ENCODE measurements around the gene TP53RK.

Gene TP53RK

DNA sequence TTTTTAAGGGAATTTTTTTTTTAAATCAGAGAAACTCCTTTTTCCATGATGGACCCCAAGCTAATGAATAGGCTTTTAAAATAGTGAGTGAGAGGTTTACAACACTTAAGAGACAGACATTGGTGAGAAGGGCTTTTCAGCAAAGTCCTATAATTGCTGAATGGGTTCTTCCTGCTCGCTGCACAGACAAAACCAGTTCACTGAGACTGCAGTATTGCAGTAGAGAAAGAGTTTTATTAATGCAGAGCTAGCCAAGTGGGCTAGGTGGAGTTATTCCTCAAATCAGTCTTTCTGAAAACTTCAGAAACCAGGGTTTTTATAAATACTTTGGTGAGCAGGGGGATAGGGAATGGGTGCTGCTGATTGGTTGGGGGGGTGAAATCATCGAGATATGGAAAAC, 17.0 kb upstream of the TP53RK start:
- no peaks in the 10 kb centered on the region for H3K9me3 ChIP-seq (ENCODE audit: control insufficient read depth, insufficient read depth, low read depth, low read length)
- ChIA-PET CTCF (interaction anchor here (1.1 kb wide), 1 partner anchor 193 kb away, joined by 4 read pairs; the partner anchor contains the start of gene ZNF334), POLR2A (no interaction called here)
- no peak overlapping the region for H3K4me3 ChIP-seq (ENCODE audit: low read depth, low read length)
- H3K27ac ChIP-seq (ENCODE audit: extremely low read depth, low read depth, low read length) = no peak overlapping the region
- TF ChIP-seq ZXDB (tag by site-specific recombination; IDR thresholded peaks at IDR 0.05) (no peak), ZBTB8A (tag by site-specific recombination; IDR thresholded peaks at IDR 0.05) (no peak), ZSCAN18 (tag by site-specific recombination; IDR thresholded peaks at IDR 0.05) (no peak)
- no peaks in the 10 kb centered on the region for H3K36me3 ChIP-seq (ENCODE audit: control insufficient read depth in 2 of 2, insufficient read depth in 1 of 2, low read length in 2 of 2)
- H3K4me1 ChIP-seq (ENCODE audit: control insufficient read depth, insufficient read depth, low read length) = no peaks in the 10 kb centered on the region

DNA sequence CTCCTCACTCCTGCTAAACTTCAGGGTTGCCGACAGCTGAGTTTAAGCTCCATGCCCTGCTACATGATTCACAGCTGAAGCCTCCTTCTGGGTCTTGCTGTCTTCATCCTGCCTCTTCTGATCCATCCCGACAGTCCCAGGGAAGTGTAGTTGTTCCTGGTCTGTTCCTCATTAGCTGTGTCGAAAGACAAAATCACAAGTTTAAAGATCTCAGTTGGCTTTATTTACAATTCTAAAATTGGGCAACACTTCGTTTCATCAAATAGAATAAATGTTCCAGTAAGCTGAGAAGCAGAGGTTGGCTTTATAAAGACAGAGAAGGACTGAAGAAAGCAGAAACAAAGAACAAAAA, 16.1 kb upstream of the TP53RK start:
- Histone ChIP-seq H3K4me1 (ENCODE audit: control insufficient read depth, insufficient read depth, low read length) (no peaks in the 10 kb centered on the region), H3K4me3 (ENCODE audit: low read depth, low read length) (no peak overlapping the region), H3K9me3 (ENCODE audit: control insufficient read depth, insufficient read depth, low read depth, low read length) (no peaks in the 10 kb centered on the region), H3K27ac (ENCODE audit: extremely low read depth, low read depth, low read length) (no peak overlapping the region), H3K36me3 (ENCODE audit: control insufficient read depth in 2 of 2, insufficient read depth in 1 of 2, low read length in 2 of 2) (no peaks in the 10 kb centered on the region)
- no peak for TF ChIP-seq REST (tag by site-specific recombination; IDR thresholded peaks at IDR 0.05)
- POLR2A ChIA-PET = no interaction called here
- CTCF ChIA-PET = no interaction called here

DNA sequence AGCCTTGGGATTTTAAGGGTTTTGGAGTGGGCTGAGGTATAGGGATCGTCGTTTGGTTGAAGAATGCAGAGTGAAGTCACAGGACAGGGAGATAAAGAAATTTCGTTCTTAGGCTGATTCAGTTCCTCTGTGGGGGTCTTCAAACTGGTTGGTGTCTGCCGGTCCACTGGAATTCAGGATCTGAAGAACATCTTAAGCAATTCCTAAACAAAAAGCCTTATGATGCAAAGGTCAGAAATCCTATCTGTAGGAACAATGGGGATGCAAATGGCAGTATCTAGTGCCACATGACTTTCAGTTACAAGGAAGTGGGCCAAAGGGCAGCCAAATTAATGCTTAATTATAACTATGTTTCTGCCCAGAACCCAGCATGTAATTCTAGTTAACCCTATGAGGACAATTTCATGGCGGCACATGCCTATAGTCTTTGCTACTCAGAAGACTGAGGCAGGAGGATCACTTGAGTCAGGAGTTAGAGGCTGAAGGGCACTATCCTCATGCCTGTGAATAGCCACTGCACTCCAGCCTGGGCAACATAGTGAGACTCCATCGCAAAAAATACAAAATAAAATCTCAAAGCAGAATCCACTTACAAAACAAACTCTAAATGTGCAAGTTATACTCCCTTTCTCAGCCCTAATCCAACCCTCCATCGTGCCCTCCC, 15.6 kb upstream of the TP53RK start:
- Histone ChIP-seq H3K27ac (ENCODE audit: extremely low read depth, low read depth, low read length) (no peak overlapping the region), H3K36me3 (ENCODE audit: control insufficient read depth in 2 of 2, insufficient read depth in 1 of 2, low read length in 2 of 2) (no peaks in the 10 kb centered on the region), H3K9me3 (ENCODE audit: control insufficient read depth, insufficient read depth, low read depth, low read length) (no peaks in the 10 kb centered on the region), H3K4me3 (ENCODE audit: low read depth, low read length) (no peak overlapping the region), H3K4me1 (ENCODE audit: control insufficient read depth, insufficient read depth, low read length) (no peaks in the 10 kb centered on the region)
- CTCF ChIA-PET = no interaction called here
- POLR2A ChIA-PET = no interaction called here
- TF ChIP-seq KLF7 (tag by site-specific recombination; IDR thresholded peaks at IDR 0.05; ENCODE audit: borderline replicate concordance) (no peak), ZNF600 (tag by site-specific recombination; IDR thresholded peaks at IDR 0.05) (no peak), MZF1 (tag by site-specific recombination; IDR thresholded peaks at IDR 0.05; ENCODE audit: borderline replicate concordance) (no peak), CTCF (tag by site-specific recombination; IDR thresholded peaks at IDR 0.05) (no peak), ZNF19 (tag by site-specific recombination; IDR thresholded peaks at IDR 0.05; ENCODE audit: low read depth) (no peak), RBAK (tag by site-specific recombination; IDR thresholded peaks at IDR 0.05) (no peak), ZSCAN30 (tag by site-specific recombination; IDR thresholded peaks at IDR 0.05) (no peak), KLF16 (tag by site-specific recombination; IDR thresholded peaks at IDR 0.05) (no peak), ZBTB48 (tag by site-specific recombination; IDR thresholded peaks at IDR 0.05) (no peak)
- TF ChIP-seq, protein P1, sequence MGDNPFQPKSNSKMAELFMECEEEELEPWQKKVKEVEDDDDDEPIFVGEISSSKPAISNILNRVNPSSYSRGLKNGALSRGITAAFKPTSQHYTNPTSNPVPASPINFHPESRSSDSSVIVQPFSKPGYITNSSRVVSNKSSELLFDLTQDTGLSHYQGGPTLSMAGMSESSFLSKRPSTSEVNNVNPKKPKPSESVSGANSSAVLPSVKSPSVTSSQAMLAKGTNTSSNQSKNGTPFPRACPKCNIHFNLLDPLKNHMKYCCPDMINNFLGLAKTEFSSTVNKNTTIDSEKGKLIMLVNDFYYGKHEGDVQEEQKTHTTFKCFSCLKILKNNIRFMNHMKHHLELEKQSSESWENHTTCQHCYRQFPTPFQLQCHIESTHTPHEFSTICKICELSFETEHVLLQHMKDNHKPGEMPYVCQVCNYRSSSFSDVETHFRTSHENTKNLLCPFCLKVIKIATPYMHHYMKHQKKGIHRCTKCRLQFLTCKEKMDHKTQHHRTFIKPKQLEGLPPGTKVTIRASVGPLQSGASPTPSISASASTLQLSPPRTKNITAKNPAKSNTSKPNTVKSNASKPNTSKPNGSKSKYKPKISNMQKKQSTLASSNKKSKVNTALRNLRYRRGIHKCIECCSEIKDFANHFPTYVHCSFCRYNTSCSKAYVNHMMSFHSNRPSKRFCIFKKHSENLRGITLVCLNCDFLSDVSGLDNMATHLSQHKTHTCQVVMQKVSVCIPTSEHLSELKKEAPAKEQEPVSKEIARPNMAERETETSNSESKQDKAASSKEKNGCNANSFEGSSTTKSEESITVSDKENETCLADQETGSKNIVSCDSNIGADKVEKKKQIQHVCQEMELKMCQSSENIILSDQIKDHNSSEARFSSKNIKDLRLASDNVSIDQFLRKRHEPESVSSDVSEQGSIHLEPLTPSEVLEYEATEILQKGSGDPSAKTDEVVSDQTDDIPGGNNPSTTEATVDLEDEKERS (tag by site-specific recombination; IDR thresholded peaks at IDR 0.05) = no peak
- TF ChIP-seq, protein P2, sequence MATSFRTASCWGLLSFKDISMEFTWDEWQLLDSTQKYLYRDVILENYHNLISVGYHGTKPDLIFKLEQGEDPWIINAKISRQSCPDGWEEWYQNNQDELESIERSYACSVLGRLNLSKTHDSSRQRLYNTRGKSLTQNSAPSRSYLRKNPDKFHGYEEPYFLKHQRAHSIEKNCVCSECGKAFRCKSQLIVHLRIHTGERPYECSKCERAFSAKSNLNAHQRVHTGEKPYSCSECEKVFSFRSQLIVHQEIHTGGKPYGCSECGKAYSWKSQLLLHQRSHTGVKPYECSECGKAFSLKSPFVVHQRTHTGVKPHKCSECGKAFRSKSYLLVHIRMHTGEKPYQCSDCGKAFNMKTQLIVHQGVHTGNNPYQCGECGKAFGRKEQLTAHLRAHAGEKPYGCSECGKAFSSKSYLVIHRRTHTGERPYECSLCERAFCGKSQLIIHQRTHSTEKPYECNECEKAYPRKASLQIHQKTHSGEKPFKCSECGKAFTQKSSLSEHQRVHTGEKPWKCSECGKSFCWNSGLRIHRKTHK (tag by site-specific recombination; IDR thresholded peaks at IDR 0.05) = no peak
